ES-I3 (cell line): ENCODE data around the gene CEP55.

Experiments
- H3K36me3 ChIP-seq: 2 replicates; pipeline ENCODE4 v1.6.1; 2013; ENCODE audit warnings: mild to moderate bottlenecking, low read length, control low read depth, moderate library complexity; ENCODE audit not compliant: insufficient read depth
- H3K4me1 ChIP-seq: 2 replicates; pipeline ENCODE4 v1.6.1; 2013; ENCODE audit warnings: mild to moderate bottlenecking, control low read depth, low read length; ENCODE audit not compliant: insufficient read depth
- H3K9ac ChIP-seq: 2 replicates; pipeline ENCODE4 v1.6.1; 2013; ENCODE audit warnings: low read depth, mild to moderate bottlenecking, low read length, moderate library complexity
- H3K9me3 ChIP-seq: 2 replicates; pipeline ENCODE4 v1.6.1; 2013; ENCODE audit warnings: mild to moderate bottlenecking, low read length, moderate library complexity; ENCODE audit not compliant: control insufficient read depth, insufficient read depth

The CEP55 gene

GRCh38 chr10:93573924-93574323 is 77.5 kb downstream of the CEP55 start:
- Histone ChIP-seq H3K4me1 (no peaks in the 10 kb centered on the region), H3K9ac (no peak overlapping the region), H3K36me3 (no peaks in the 10 kb centered on the region), H3K9me3 (no peaks in the 10 kb centered on the region)

- Histone ChIP-seq H3K9ac (no peak overlapping the region), H3K9me3 (no peaks in the 10 kb centered on the region), H3K4me1 (no peaks in the 10 kb centered on the region), H3K36me3 (no peaks in the 10 kb centered on the region)
Measured at GRCh38 chr10:93576888-93577287, 80.5 kb downstream of the CEP55 start.

- Histone ChIP-seq H3K9ac (no peak overlapping the region), H3K4me1 (no peaks in the 10 kb centered on the region), H3K9me3 (no peaks in the 10 kb centered on the region), H3K36me3 (no peaks in the 10 kb centered on the region)
Measured at GRCh38 chr10:93577565-93577964, 81.2 kb downstream of the CEP55 start.
